Mammary epithelial cell (primary cell): Measurements from ENCODE around the gene ACVR1B.

Experiments used
- EZH2 ChIP-seq: IDR thresholded peaks from 2 replicates; pipeline ENCODE4 v1.6.1; 2012; ENCODE audit warnings: low read length, inconsistent platforms, borderline replicate concordance
- TF ChIP-seq, protein P1 (sequence below), 2 donors: IDR thresholded peaks in 1 of 2; conservative IDR thresholded peaks in 1 of 2; 2 replicates each; pipeline ENCODE4 v1.5.1; 2011 to 2012; ENCODE audit warnings: inconsistent platforms in 2 of 2, low read length in 2 of 2, mild to moderate bottlenecking in 2 of 2, control low read depth in 1 of 2, low read depth in 1 of 2; ENCODE audit not compliant: insufficient read depth in 1 of 2; ENCODE audit errors: extremely low read depth in 1 of 2

DNA sequence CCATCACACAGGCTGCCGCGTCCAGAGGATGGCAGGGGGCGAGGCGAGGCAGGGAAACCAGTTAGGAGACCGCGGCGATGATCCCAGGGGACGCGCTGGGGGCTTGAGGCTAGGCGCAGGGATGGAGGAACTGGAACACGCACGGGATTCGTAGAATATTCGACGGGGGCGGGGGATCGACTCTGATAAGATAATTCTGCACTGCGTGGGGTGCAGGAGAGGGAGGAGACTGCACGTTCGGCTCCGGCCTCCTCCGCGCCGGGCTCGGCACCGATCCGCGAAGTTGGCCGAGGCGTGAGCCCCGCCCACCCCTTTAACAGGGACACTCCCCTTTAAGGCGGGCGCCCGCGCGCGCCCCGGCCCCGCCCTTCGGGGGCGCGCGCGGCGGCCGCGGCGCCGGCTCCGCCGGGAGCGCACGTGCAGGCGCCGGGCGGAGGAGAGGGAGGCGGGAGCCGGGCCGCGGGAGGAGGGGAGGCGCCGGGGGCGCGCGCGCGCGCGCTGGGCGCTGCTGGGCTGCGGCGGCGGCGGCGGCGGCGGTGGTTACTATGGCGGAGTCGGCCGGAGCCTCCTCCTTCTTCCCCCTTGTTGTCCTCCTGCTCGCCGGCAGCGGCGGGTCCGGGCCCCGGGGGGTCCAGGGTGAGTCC is at the start of gene ACVR1B:
- TF ChIP-seq, protein P1, sequence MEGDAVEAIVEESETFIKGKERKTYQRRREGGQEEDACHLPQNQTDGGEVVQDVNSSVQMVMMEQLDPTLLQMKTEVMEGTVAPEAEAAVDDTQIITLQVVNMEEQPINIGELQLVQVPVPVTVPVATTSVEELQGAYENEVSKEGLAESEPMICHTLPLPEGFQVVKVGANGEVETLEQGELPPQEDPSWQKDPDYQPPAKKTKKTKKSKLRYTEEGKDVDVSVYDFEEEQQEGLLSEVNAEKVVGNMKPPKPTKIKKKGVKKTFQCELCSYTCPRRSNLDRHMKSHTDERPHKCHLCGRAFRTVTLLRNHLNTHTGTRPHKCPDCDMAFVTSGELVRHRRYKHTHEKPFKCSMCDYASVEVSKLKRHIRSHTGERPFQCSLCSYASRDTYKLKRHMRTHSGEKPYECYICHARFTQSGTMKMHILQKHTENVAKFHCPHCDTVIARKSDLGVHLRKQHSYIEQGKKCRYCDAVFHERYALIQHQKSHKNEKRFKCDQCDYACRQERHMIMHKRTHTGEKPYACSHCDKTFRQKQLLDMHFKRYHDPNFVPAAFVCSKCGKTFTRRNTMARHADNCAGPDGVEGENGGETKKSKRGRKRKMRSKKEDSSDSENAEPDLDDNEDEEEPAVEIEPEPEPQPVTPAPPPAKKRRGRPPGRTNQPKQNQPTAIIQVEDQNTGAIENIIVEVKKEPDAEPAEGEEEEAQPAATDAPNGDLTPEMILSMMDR (conservative IDR thresholded peaks at IDR 0.05 in 1 of 2, IDR thresholded peaks at IDR 0.05 in 1 of 2; ENCODE audit: extremely low read depth in 1 of 2, insufficient read depth in 1 of 2, low read depth in 1 of 2, low read length in 2 of 2) = no peak
- TF ChIP-seq EZH2 = no peak
